Measurements from ENCODE around the gene HABP2.

DNA sequence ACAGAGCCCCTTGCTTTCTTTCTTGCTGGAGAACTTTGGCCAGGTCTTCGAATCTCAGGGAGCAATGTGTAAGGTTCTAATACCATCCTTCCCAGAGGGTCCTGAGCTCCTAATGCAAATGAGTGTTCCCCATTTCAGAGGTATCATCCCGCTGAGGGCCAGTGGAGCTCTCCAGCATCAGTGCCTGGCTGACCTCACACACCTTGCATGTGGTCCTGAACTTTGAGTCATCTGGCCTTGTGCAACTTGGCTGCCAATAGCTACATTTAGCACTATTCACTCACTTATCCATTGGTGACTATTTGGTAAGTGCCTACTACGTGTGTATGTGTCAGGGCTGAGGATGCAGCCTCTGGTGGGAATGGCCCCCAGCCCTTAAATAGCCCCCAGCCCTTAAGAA lies 48.4 kb upstream of the HABP2 start:
- no peak for TF ChIP-seq POLR2A (IDR thresholded peaks at IDR 0.05)
- TF ChIP-seq, protein P1, sequence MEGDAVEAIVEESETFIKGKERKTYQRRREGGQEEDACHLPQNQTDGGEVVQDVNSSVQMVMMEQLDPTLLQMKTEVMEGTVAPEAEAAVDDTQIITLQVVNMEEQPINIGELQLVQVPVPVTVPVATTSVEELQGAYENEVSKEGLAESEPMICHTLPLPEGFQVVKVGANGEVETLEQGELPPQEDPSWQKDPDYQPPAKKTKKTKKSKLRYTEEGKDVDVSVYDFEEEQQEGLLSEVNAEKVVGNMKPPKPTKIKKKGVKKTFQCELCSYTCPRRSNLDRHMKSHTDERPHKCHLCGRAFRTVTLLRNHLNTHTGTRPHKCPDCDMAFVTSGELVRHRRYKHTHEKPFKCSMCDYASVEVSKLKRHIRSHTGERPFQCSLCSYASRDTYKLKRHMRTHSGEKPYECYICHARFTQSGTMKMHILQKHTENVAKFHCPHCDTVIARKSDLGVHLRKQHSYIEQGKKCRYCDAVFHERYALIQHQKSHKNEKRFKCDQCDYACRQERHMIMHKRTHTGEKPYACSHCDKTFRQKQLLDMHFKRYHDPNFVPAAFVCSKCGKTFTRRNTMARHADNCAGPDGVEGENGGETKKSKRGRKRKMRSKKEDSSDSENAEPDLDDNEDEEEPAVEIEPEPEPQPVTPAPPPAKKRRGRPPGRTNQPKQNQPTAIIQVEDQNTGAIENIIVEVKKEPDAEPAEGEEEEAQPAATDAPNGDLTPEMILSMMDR (IDR thresholded peaks at IDR 0.05), result no peak
- no peak for TF ChIP-seq EP300 (IDR thresholded peaks at IDR 0.05)
- no peak for TF ChIP-seq POLR2AphosphoS5 (IDR thresholded peaks at IDR 0.05)

Measured in suprapubic skin (tissue), 4 donors.